Pancreas (tissue), 10 donors: ENCODE measurements around the gene ANKRD44. TPM values are rescaled to one million over a fixed set of nuclear protein-coding genes. Genes with fewer than 3 reads are reported as not detected.

Experiments used
- ATAC-seq, 4 donors: fragments of 200-7000 bp; cut with Tn5 transposase; one replicate each; pipeline versions ENCODE4 v1.8.0 to v1.9.1; 2020; ENCODE audit warnings: mild to moderate bottlenecking in 4 of 4, moderate library complexity in 4 of 4
- DNase-seq, 6 donors: peaks; one replicate each; pipeline ENCODE4 v3.0.0-alpha.2; 2020
- FAIRE-seq: peaks from 2 replicates; lab custom pipeline; 2012; peaks lifted over from hg19 to GRCh38; lab: Jason Lieb, UNC
- H3K27ac ChIP-seq, 4 donors: fragments of 200-600 bp; sonication (generic); 1 replicate in 3 of 4; 2 replicates in 1 of 4; pipeline versions ENCODE4 v1.5.0 to v1.8.0; 2020
- H3K27me3 ChIP-seq, 4 donors: fragments of 200-600 bp; one replicate each; pipeline ENCODE4 v1.8.0; 2021
- H3K36me3 ChIP-seq, 3 donors: fragments of 200-600 bp; sonication (generic) in 1 of 3; one replicate each; pipeline versions ENCODE4 v1.5.0 to v1.8.0; 2020 to 2021
- H3K4me1 ChIP-seq, 3 donors: fragments of 200-600 bp; one replicate each; pipeline ENCODE4 v1.8.0; 2021
- H3K4me3 ChIP-seq, 4 donors: fragments of 200-600 bp; sonication (generic) in 2 of 4; one replicate each; pipeline versions ENCODE4 v1.5.0 to v1.8.0; 2020 to 2021
- H3K9me3 ChIP-seq, 4 donors: fragments of 200-600 bp; one replicate each; pipeline ENCODE4 v1.8.0; 2021
- WGBS, 2 donors: extraction: QIAGEN DNeasy Blood & Tissue Kit; methylation state at CpG; one replicate each; pipeline ENCODE4 v1.1.7; 2013; 5-methylcytosine and 5-hydroxymethylcytosine counted together
- intact Hi-C, 3 donors: fragments of 100-400 bp; cut with DNase I; formaldehyde crosslinking; loops; one replicate each; pipeline versions ENCODE4 v1.11.1 to v1.14.2; 2022
- polyA plus RNA-seq, 2 donors: library from polyadenylated mRNA; stranded (reverse); fragments of 200-250 nt; gene quantifications; one replicate each; pipeline ENCODE4 v1.2.3, GENCODE V29; 2013
- total RNA-seq, 6 donors: library from RNA; stranded (reverse); fragmentation: NEBNext Ultra II Directional in 4 of 6; extraction: Animal tissue kit (Norgen Biotek cat#: 25700) in 4 of 6; gene quantifications; one replicate each; pipeline versions ENCODE4 v1.2.1 to v1.2.4, GENCODE V29; 2021 to 2023
- TF ChIP-seq, protein P1 (sequence below), 4 donors: fragments of 200-600 bp; sonication (generic) in 3 of 4; IDR thresholded peaks; one replicate each; pipeline versions ENCODE4 v1.5.0 to v1.8.0; 2021; ENCODE audit warnings: antibody characterized with exemption in 4 of 4
- donor health status: healthy with polysubstance abuse.
- donor health status: DM: no; HTN: no; CAD: no; lungs with moderate emphysema.
- donor health status: DM: no; HTN: no; CAD: no.
- donor health status: control.
- donor health status: control.
- donor health status: Bipolar disorder and iron deficiency.
- donor health status: DM: yes; HTN: yes; CAD: no.
- donor health status: DM: no; HTN: no; CAD: no.
- donor health status: DM: no; HTN: no; CAD: no.
- donor health status: DM: yes; HTN: yes; CAD: no.

ANKRD44 gene
- total and polyA plus RNA-seq, 8 donors: 1.9 to 12.5 (median 7.7) TPM

DNA sequence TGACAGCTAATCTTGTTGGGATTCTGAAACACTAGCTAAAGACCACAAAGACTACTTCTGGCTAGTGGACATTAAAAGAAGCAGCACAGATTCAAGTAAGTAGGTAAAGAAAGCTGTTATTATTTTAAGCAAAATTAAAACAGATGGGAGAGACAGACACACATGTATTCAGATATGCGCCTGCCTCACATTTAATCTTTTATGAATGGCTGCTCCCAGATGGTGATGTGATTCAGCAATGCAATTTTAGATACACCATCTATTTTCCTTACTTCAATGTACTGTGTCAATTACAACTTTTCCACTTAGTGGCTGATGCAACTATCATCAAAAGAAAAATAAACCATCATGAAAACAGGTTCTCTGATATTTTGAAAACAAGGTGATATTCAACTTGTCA is 251.1 kb downstream of the ANKRD44 start:
- no peaks in the 10 kb centered on the region for H3K27me3 ChIP-seq
- intact Hi-C loops: no loop called here

DNA sequence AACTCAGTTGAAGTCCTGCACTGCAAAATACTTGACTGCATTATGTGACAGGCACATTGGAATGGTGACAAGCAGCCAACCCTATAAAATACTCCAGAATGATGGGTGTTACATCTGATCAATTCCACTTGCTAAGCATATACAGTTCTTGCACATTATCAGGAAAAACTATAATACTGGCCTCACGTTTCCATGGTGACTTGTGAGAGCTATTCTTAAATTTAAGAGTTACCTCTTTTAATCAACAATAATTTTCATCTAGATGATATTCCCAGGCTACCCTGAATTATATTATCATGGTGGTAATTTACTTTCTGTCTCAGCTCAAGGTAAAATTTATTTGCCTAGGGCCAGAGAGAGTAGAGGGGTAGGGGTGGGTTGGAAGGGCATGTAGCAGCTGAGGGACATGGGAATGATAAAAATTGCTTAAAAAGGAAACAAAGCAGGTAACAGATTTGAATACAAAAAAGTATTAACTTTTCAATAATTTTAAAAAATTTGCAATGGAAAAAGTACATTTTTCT is 251.7 kb downstream of the ANKRD44 start:
- TF ChIP-seq, protein P1, sequence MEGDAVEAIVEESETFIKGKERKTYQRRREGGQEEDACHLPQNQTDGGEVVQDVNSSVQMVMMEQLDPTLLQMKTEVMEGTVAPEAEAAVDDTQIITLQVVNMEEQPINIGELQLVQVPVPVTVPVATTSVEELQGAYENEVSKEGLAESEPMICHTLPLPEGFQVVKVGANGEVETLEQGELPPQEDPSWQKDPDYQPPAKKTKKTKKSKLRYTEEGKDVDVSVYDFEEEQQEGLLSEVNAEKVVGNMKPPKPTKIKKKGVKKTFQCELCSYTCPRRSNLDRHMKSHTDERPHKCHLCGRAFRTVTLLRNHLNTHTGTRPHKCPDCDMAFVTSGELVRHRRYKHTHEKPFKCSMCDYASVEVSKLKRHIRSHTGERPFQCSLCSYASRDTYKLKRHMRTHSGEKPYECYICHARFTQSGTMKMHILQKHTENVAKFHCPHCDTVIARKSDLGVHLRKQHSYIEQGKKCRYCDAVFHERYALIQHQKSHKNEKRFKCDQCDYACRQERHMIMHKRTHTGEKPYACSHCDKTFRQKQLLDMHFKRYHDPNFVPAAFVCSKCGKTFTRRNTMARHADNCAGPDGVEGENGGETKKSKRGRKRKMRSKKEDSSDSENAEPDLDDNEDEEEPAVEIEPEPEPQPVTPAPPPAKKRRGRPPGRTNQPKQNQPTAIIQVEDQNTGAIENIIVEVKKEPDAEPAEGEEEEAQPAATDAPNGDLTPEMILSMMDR (IDR thresholded peaks at IDR 0.05): no peak
- DNase-seq (no peak), FAIRE-seq (no peak), ATAC-seq (no peak)
- Histone ChIP-seq H3K4me1 (no peaks in the 10 kb centered on the region), H3K27me3 (no peaks in the 10 kb centered on the region), H3K4me3 (no peak overlapping the region), H3K9me3 (no peaks in the 10 kb centered on the region), H3K36me3 (peaks cover 0 to 5% (median 0%) of the 10 kb centered on the region in 3 donors), H3K27ac (no peak overlapping the region)
- 91 to 92% methylated on average over 1 of the region's 1 CpG for WGBS, 2 donors
- intact Hi-C loops: no loop called here

More for the DNA sequence above, 251.1 kb downstream of the ANKRD44 start:
- TF ChIP-seq, protein P1 (IDR thresholded peaks at IDR 0.05): no peak
- Histone ChIP-seq H3K4me1 (no peaks in the 10 kb centered on the region), H3K4me3 (no peak overlapping the region), H3K27ac (no peak overlapping the region), H3K36me3 (peaks cover 0 to 5% (median 0%) of the 10 kb centered on the region in 3 donors), H3K9me3 (no peaks in the 10 kb centered on the region)
- FAIRE-seq (no peak), ATAC-seq (no peak), DNase-seq (no peak)
- WGBS, 2 donors: 88 to 98% methylated on average over 1 of the region's 1 CpG

DNA sequence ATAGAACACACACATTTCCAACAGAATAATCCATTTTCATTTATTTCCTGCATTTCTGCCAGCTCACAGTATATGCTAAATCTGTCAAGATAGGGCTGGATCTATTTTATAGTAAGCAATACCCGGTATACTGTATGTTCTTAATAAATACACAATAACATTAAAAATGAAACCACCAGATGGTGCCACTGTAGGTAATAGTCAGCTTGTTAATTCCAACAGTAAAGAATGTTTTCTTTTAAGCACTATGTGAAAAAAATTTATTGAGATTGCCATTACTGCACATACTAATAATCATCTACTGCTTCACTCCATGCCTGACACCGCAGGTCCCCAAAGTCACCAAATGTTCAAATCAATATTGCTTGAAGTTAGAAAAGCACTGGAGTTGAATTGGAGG is 252.6 kb downstream of the ANKRD44 start:
- Histone ChIP-seq H3K27me3 (no peaks in the 10 kb centered on the region), H3K9me3 (no peaks in the 10 kb centered on the region), H3K36me3 (peaks cover 0 to 5% (median 0%) of the 10 kb centered on the region in 3 donors), H3K4me1 (no peaks in the 10 kb centered on the region), H3K27ac (no peak overlapping the region), H3K4me3 (no peak overlapping the region)
- FAIRE-seq (no peak), DNase-seq (no peak), ATAC-seq (no peak)
- intact Hi-C loops: no loop called here
- 92 to 99% methylated on average over 2 of the region's 2 CpGs for WGBS, 2 donors
- TF ChIP-seq, protein P1 (IDR thresholded peaks at IDR 0.05): no peak

DNA sequence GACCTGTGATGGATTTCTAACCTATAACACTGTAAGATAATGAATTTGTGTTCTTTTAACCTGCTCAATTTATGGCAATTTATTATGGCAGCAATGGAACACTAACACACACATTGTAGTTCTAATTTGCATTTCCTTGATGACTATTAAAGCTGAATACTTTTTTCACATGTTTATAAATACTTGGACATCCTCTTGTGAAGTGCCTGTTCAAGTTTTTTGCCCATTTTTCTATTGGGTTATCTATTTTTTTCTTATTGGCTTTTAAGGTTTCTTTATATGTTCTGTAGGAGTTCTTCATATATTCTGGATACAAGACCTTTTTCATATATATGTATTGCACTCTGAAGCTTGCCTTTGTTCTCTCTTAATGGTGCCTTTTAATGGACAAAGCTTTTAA is 255.5 kb downstream of the ANKRD44 start:
- Histone ChIP-seq H3K27ac (no peak overlapping the region), H3K4me3 (no peak overlapping the region), H3K27me3 (no peaks in the 10 kb centered on the region), H3K4me1 (no peaks in the 10 kb centered on the region), H3K36me3 (peaks cover 0 to 5% (median 0%) of the 10 kb centered on the region in 3 donors), H3K9me3 (no peaks in the 10 kb centered on the region)
- DNase-seq (no peak), ATAC-seq (no peak), FAIRE-seq (no peak)
- intact Hi-C loops: no loop called here
- TF ChIP-seq, protein P1 (IDR thresholded peaks at IDR 0.05): no peak

DNA sequence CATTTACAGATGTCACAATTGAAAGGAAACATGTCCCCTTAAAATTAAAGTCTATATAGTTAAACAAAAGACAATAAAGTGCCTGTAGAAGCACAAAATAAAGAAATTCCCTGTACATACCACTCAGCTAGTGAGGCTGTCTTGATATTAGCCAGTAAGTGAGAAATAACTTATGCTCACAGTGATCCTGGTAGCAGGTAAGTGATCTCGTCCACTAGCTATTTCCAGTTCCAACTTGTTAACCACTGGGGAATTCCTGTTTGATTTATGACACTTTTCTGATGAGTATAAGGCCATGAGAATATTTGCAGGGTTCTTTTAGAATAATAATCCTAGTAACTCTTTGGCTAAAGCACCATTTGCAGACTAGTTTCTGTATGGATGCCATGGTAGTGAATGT is 256.1 kb downstream of the ANKRD44 start:
- Histone ChIP-seq H3K27me3 (no peaks in the 10 kb centered on the region), H3K9me3 (no peaks in the 10 kb centered on the region), H3K4me1 (no peaks in the 10 kb centered on the region), H3K27ac (no peak overlapping the region), H3K36me3 (peaks cover 0 to 5% (median 0%) of the 10 kb centered on the region in 3 donors), H3K4me3 (no peak overlapping the region)
- FAIRE-seq: no peak
- WGBS, 2 donors: 75 to 95% methylated on average over 1 of the region's 1 CpG
- DNase-seq: no peak
- no peak for ATAC-seq
- intact Hi-C loops: no loop called here
- TF ChIP-seq, protein P1 (IDR thresholded peaks at IDR 0.05): no peak
